Measurements from ENCODE around the gene FAM222B.
"Not testable (repeated sequence)": the region's sequence is repeated elsewhere in the genome, so short reads cannot be mapped to it uniquely, and the experiment has no call there.

Gene FAM222B

DNA sequence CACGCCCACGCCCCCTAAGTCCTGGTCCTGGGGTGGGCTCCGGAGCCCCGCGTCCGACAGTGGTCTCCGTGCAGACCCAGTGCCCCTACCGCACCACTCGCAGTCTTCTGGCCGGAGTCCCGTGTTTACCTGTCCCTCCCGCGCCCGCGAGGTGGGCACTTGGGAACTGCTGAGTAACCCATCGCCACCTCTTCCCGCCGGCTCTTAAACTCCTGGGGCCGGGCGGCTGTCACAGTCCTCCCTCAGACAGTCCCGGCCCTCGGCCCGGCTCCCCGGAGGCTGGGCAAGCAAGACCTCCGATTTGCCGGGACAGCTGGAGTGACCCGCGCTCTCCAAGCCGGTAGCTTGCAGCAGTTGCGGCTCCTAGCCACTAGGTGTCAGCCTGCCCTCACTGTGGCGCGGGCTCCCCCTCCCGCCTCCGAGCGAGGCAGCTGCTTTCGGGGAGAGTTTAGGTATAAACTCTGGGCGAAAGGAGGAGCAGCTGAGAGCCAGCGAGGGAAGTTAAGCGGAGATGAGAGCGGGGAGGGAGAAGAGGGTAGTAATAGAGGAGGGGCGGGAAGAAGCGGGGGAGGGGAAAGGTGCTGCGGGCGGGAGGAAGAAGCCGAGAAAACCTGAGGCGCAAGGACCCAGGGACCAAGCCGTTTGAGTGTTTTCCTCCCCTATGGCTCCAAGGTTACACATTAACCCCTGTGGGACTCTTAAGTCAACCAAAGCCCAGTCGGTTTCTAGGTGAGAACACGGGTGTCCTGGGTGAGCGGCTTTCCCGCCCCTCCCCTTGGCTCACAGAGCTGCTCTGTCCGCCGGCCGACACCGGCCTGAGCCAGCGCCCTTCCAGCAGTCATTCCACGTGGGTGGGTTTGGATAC is 115.7 kb downstream of the FAM222B start:
- no peak for DNase-seq (ENCODE audit: low read depth)

- DNase-seq (ENCODE audit: low read depth) = no peak
These were observed 116.4 kb downstream of the FAM222B start, which contains the start of gene TLCD1 for GRCh38 chr17:28726226-28726626. Gene TLCD1, minus strand, starts transcription at chr17:28726233. Its CDS starts 136 bp downstream, at chr17:28726097.

GRCh38 chr17:28725660-28726225 is 116.8 kb downstream of the FAM222B start:
- no peak for DNase-seq (ENCODE audit: low read depth)

DNA sequence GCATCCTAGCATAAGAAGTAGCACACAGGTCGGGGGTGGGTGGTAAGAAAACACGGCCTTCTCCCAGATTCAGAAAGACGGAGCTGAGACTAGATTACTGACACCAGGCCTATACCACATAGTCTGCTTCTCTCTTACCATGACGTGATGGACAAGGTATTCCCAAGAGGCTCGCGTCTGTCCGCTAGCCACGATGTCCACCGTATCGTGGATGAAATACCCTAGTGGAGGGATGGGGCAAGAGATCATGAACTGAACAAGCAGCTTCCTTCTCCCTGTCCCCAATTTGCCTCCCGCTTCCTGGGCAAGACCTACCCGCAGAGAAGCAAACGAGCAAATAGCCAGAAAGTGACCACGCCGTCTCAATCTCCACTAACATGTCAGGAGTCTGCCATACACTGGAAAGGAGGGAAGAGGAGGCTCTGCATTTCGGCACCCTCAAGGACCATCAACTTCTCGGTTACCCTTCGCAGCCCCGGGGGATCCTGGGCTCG is 117.4 kb downstream of the FAM222B start:
- no peak for DNase-seq (ENCODE audit: low read depth)

GRCh38 chr17:28724500-28725165 is 118.0 kb downstream of the FAM222B start:
- DNase-seq (ENCODE audit: low read depth) = no peak

DNA sequence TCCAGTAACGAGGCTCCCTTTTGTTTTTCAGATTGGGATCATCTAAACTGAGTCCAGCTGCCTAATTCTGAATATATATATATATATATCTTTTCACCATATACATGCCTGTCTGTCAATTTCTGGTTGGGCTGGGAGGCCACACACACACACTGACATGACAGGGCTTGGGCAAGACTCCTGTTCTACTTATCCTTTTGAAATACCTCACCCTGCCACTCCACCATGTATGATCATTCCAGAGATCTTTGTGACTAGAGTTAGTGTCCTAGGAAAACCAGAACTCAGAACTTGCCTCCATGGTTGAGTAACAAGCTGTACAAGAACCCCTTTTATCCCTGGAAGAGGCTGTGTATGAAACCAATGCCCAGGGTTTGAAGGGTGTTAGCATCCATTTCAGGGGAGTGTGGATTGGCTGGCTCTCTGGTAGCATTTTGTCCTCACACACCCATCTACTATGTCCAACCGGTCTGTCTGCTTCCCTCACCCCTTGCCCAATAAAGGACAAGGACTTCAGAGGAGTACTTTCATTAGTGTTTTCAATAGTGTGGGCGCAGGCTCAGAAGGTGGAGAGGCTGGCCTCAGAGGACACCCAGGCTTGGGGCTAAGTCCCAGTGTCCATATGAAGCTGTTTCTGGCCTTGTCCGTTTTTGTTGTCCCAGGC is 118.6 kb downstream of the FAM222B start:
- not testable (repeated sequence) for DNase-seq (ENCODE audit: low read depth)

DNA sequence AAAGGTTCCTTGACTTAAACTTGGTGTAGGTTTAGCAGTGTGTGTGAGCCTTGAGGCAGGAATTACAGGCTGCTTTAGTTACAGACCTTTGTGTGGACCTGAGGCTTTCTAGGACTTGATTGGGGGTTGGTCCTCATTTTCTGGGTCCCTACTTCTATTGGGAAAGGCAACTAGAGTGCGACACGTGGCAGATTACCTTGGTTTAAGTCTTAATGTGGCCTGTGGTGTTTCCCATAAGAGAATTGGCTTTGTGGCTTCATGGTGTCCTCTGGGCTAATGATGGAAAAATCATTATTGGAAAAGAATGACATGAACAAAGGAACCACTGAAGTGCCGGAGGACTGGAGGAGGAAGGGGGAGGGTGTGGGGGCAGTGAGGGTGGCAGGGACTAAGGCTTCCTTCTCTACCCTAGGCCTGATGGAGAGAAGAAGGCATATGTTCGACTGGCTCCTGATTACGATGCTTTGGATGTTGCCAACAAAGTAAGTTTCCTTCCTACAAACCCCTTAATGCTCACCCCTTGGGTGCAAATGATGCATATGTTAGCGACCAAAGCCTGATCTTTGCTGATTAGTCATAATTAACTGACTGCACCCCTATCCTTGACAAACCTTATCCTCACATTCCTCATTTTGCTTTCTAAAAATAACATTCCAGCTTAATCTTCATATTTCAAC is 119.3 kb downstream of the FAM222B start:
- DNase-seq (ENCODE audit: low read depth) = no peak

DNA sequence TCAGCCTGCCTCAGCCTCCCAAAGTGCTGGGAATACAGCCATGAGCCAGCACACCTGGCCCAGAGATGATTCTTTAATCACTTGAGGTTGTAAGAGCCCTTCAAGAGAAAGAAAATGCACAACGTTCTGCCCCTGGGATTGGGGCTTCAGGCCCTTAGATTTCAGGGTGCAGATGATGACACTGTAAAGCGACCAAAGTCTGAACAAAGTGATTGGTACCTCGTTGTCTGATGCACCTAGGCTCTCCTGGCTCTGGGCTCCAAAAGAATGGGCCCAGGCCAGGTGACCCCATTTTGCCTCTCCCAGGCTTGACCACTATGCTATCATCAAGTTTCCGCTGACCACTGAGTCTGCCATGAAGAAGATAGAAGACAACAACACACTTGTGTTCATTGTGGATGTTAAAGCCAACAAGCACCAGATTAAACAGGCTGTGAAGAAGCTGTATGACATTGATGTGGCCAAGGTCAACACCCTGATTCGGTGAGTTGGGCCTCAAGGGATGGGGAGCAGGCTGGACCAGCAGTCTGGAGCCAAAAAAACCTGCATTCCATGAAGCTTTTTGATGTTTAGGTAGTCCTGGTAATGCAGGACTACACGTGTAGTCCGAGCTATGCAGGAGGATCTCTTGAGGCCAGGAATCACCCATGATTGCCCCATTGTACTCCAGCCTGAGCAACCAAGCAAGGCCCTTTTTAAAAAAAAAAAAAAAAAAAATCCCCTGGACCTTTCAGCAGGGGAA is 120.0 kb downstream of the FAM222B start:
- DNase-seq (ENCODE audit: low read depth) = no peak

GRCh38 chr17:28720997-28721329 is 121.6 kb downstream of the FAM222B start:
- DNase-seq (ENCODE audit: low read depth) = not testable (repeated sequence)

GRCh38 chr17:28720247-28720996 is 122.2 kb downstream of the FAM222B start:
- DNase-seq (ENCODE audit: low read depth) = no peak

DNA sequence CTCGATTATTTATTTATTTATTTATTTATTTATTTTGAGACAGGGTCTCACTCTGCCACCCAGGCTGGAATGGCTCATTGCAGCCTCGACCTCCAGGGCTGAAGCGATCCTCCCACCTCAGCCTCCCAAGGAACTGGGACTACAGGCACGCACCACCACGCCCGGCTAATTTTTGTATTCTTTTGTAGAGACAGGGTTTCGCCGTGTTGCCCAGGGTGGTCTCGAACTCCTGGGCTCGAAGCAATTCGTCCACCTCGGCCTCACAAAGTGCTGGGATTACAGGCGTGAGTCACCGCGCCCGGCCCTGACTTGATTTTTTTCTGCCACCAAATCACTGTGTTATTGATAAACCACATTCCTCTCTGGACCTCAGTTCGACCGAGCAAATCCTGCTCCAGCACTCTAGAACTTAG is 123.6 kb downstream of the FAM222B start:
- no peak for DNase-seq (ENCODE audit: low read depth)

- no peak for DNase-seq (ENCODE audit: low read depth)
These were observed 124.1 kb downstream of the FAM222B start for GRCh38 chr17:28718333-28719020.

- DNase-seq (ENCODE audit: low read depth) = peak; percentile 58
These were observed 124.8 kb downstream of the FAM222B start, which contains the start of gene RAB34 for GRCh38 chr17:28717578-28718332. Gene RAB34, minus strand, starts transcription at chr17:28717868. Its CDS starts 602 bp downstream, at chr17:28717266.

- no peak for DNase-seq (ENCODE audit: low read depth)
These were observed 125.6 kb downstream of the FAM222B start for GRCh38 chr17:28716740-28717577.

- no peak for DNase-seq (ENCODE audit: low read depth)
These were observed 127.4 kb downstream of the FAM222B start for GRCh38 chr17:28715217-28715616.

- DNase-seq (ENCODE audit: low read depth) = no peak
These were observed 128.3 kb downstream of the FAM222B start for GRCh38 chr17:28714281-28714680.

DNA sequence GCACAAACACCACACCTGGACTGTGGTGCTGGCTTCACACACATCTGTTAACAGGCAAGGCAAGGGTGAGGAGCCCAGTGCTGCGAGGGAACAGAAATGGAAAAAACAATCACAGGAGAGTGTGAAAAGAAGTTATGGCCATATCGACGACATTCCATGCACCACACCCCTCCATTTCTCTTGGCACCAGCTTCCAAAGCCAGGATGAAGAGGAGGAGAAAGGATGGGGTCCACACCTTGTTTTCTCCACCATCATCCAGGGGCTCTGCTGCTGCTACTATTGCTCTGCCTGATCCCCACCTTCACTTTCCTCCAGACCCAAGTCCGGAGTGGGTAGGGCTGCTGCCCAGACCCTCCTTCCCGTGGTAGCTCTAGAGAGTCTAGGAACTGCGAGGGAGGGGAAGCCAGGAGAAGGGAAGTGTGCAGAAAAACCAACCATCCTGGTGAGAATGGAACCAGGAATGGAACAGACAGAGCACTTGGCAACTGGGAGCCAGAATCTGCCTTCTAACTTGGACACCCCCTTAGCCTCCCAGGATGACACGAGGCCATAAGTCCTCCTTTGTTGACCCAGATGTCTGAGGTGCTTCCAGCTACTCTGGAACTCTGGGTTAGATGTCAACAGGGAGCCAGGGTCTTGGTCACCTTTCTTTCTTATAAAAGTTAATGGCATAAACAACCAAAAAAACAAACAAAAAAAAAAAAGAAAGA is 129.7 kb downstream of the FAM222B start:
- no peak for DNase-seq (ENCODE audit: low read depth)
